Measurements from ENCODE around the gene TMCO4. TPM values are rescaled to one million over a fixed set of nuclear protein-coding genes. Genes with fewer than 3 reads are reported as not detected.

The TMCO4 gene
- polyA plus RNA-seq, 1 experiment, result 10.1 TPM

GRCh38 chr1:19679691-19680090 lies 120.0 kb downstream of the TMCO4 start:
- POLR2A ChIA-PET, result no interaction called here
- no peak for DNase-seq (ENCODE audit: low read depth, low spot score)
- CTCF ChIA-PET, result interaction anchor here (1.1 kb wide), 1 partner anchor 25 kb away, joined by 3 read pairs; no protein-coding TSS in a partner anchor
- Histone ChIP-seq H3K27me3 (ENCODE audit: control insufficient read depth, insufficient read depth, low read length) (peaks cover 2% of the 10 kb centered on the region), H3K27ac (ENCODE audit: low read depth, low read length) (no peak overlapping the region), H3K9me3 (ENCODE audit: control insufficient read depth, insufficient read depth, low read length) (peaks cover 2% of the 10 kb centered on the region), H3K4me3 (ENCODE audit: low read depth, low read length) (no peak overlapping the region)
- TF ChIP-seq, protein P1, sequence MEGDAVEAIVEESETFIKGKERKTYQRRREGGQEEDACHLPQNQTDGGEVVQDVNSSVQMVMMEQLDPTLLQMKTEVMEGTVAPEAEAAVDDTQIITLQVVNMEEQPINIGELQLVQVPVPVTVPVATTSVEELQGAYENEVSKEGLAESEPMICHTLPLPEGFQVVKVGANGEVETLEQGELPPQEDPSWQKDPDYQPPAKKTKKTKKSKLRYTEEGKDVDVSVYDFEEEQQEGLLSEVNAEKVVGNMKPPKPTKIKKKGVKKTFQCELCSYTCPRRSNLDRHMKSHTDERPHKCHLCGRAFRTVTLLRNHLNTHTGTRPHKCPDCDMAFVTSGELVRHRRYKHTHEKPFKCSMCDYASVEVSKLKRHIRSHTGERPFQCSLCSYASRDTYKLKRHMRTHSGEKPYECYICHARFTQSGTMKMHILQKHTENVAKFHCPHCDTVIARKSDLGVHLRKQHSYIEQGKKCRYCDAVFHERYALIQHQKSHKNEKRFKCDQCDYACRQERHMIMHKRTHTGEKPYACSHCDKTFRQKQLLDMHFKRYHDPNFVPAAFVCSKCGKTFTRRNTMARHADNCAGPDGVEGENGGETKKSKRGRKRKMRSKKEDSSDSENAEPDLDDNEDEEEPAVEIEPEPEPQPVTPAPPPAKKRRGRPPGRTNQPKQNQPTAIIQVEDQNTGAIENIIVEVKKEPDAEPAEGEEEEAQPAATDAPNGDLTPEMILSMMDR (IDR thresholded peaks at IDR 0.05; ENCODE audit: low read depth, low read length), result no peak

DNA sequence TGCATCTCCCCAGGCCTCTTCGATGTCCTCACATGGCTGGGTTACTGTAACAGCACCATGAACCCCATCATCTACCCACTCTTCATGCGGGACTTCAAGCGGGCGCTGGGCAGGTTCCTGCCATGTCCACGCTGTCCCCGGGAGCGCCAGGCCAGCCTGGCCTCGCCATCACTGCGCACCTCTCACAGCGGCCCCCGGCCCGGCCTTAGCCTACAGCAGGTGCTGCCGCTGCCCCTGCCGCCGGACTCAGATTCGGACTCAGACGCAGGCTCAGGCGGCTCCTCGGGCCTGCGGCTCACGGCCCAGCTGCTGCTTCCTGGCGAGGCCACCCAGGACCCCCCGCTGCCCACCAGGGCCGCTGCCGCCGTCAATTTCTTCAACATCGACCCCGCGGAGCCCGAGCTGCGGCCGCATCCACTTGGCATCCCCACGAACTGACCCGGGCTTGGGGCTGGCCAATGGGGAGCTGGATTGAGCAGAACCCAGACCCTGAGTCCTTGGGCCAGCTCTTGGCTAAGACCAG lies 120.7 kb downstream of the TMCO4 start:
- POLR2A ChIA-PET, result no interaction called here
- no peak for DNase-seq (ENCODE audit: low read depth, low spot score)
- Histone ChIP-seq H3K4me3 (ENCODE audit: low read depth, low read length) (no peak overlapping the region), H3K27ac (ENCODE audit: low read depth, low read length) (no peak overlapping the region), H3K27me3 (ENCODE audit: control insufficient read depth, insufficient read depth, low read length) (peaks cover 2% of the 10 kb centered on the region), H3K9me3 (ENCODE audit: control insufficient read depth, insufficient read depth, low read length) (no peaks in the 10 kb centered on the region; the same call in 1 of the 2 replicates)
- CTCF ChIA-PET, result interaction anchor here (1.1 kb wide), 1 partner anchor 25 kb away, joined by 3 read pairs; no protein-coding TSS in a partner anchor
- TF ChIP-seq, protein P1 (IDR thresholded peaks at IDR 0.05; ENCODE audit: low read depth, low read length), result no peak

DNA sequence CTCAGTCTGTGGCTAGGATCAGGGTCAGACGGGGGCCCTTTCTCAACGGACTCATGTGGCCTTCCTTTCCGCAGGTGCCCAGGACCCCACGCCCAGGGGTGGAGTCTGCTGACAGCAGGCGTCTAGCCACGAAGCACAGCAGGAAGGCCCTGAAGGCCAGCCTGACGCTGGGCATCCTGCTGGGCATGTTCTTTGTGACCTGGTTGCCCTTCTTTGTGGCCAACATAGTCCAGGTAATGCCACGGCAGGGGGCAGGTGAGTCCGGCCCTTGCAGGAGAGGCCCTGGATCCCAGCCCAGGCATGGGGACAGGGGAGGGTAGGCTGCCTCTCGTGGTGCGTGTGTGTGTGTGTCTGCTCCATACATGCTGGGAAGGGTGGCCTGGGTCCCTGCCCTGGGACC lies 121.2 kb downstream of the TMCO4 start:
- Histone ChIP-seq H3K27me3 (ENCODE audit: control insufficient read depth, insufficient read depth, low read length) (peaks cover 2% of the 10 kb centered on the region), H3K4me3 (ENCODE audit: low read depth, low read length) (no peak overlapping the region), H3K27ac (ENCODE audit: low read depth, low read length) (no peak overlapping the region), H3K9me3 (ENCODE audit: control insufficient read depth, insufficient read depth, low read length) (no peaks in the 10 kb centered on the region; the same call in 1 of the 2 replicates)
- CTCF ChIA-PET, result interaction anchor here (1.5 to 1.8 kb wide), 3 partner anchors 17 to 37 kb away, joined by 5 to 13 read pairs (median 6); no protein-coding TSS in a partner anchor
- TF ChIP-seq, protein P1 (IDR thresholded peaks at IDR 0.05; ENCODE audit: low read depth, low read length), result no peak
- no peak for DNase-seq (ENCODE audit: low read depth, low spot score)
- POLR2A ChIA-PET, result no interaction called here

DNA sequence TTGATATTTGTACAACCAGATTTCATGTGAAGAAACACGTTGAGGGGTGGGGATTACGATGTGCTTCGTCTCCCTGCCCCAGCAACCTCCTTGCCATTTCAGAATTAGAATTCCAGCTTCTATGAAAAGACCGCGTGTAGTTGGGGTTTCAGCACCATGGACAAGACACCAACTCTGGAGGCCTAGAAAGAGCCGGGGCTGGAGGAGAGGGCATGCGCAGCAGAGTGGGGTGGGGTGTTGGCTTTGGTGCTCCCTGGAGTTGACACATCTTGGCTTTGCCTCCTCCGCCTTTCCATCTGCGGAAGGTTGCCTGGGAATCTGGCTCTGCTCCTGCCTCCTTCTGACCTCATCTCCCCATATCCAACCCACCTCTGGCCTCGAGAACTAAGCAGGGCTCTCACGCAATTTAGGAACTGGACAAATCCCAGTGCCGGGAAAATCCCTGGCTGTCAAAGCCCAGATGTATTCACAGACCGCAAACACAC lies 123.2 kb downstream of the TMCO4 start:
- CTCF ChIA-PET, result interaction anchor here (0.9 to 1.8 kb wide), 2 partner anchors 15 to 28 kb away, joined by 3 to 13 read pairs; no protein-coding TSS in a partner anchor

DNA sequence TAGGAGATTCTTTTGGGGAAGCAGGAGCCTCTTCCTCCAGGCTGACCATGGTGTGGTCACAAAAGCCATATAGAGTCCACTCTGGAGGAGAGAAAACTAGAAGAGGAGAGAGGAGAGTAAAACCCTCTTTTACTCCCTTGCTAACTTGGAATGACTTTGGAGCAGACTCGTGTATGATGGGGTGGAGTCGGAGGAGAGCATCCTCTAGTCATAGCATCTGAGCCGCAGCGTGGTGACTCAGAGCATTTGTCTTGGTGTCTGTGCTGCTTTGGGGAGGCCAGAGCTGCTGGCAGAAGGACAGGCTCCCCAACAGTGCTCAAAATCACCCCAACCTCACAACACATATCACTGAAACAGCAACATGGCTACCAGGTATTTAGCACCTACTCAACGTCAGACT lies 123.9 kb downstream of the TMCO4 start:
- no peak for DNase-seq (ENCODE audit: low read depth, low spot score)
- TF ChIP-seq, protein P1 (IDR thresholded peaks at IDR 0.05; ENCODE audit: low read depth, low read length), result no peak
- Histone ChIP-seq H3K9me3 (ENCODE audit: control insufficient read depth, insufficient read depth, low read length) (peaks cover 2% of the 10 kb centered on the region; the same call in 1 of the 2 replicates), H3K27ac (ENCODE audit: low read depth, low read length) (no peak overlapping the region), H3K27me3 (ENCODE audit: control insufficient read depth, insufficient read depth, low read length) (peaks cover 10% of the 10 kb centered on the region), H3K4me3 (ENCODE audit: low read depth, low read length) (no peak overlapping the region)
- ChIA-PET POLR2A (no interaction called here), CTCF (interaction anchor here (0.9 to 1.5 kb wide), 2 partner anchors 16 to 29 kb away, joined by 3 to 4 read pairs; no protein-coding TSS in a partner anchor)

More for the DNA sequence above, 123.2 kb downstream of the TMCO4 start:
- Histone ChIP-seq H3K4me3 (ENCODE audit: low read depth, low read length) (no peak overlapping the region), H3K27me3 (ENCODE audit: control insufficient read depth, insufficient read depth, low read length) (peaks cover 6% of the 10 kb centered on the region), H3K9me3 (ENCODE audit: control insufficient read depth, insufficient read depth, low read length) (peaks cover 2% of the 10 kb centered on the region; the same call in 1 of the 2 replicates), H3K27ac (ENCODE audit: low read depth, low read length) (no peak overlapping the region)
- peak; percentile 16 for DNase-seq (ENCODE audit: low read depth, low spot score)
- POLR2A ChIA-PET, result no interaction called here
- TF ChIP-seq, protein P1 (IDR thresholded peaks at IDR 0.05; ENCODE audit: low read depth, low read length), result no peak
